HG03135 (cell line): Measurements from ENCODE around the gene GLB1L.

Experiments
- ATAC-seq: cut with Tn5 transposase; IDR thresholded peaks from one replicate; pipeline ENCODE4 v1.9.1; 2021; ENCODE audit warnings: mild to moderate bottlenecking, moderate library complexity; ENCODE audit not compliant: unreplicated experiment

GLB1L gene

DNA sequence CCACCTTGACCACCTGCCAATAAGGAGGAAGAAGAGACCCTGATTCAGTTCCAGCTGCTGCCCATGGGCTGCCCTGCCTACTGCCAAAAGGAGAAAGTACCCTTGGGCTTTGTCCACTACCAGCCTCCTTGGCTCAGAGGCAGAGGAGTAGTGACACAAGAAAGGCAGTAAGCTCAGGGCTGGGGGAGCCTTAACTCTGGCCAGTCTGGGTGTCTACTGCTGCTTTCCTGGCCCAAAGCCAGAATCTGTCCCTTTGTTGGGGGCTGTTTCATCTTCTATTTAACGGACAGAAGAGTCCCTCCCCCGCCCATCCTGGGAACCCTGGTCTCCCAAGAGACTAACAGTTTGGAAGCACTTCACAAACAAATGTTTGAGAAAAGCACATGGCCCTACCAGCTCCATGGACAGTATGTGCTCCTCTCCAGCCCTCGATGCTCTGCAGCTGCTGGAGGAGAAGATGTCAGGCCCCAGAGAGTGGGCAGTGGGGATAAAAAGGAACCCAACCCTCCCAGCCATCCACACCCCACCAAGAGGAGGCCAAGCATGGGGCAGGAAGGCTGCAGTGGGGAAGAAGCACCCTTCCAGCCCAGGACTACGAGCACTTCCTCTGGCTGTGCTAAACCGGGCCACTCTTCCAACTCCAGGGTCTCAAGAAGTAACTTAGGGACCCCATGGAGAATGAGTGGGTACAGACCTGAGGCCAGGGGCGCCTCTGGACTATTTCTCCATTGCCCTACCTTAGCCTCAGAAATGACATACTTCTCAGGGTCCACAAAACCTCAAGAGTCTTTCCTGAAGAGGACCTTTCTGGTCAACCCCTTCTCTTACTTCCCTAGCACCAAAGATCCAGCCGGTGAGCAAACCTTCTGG, 17.0 kb downstream of the GLB1L start:
- ATAC-seq = no peak

DNA sequence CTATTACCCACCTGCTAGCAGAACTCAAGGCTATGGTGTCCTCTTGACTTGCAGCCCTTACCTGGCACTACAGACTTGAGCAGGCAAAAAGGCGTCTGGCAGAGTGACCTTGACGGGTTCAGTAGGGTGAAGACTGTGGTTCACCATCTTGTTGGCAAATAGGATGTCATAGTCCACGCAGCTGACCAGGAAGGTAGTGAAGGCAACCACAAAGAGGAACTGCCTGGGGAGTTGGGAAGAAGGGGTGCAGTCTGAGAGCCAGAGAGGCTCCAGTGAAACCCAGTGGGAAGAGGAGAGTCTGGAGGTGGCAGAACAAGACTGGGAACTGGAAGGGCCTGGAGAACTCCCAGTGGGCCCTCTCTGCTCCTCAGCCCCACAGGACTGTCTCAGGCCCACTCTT, 19.9 kb downstream of the GLB1L start:
- ATAC-seq = no peak

- no peak for ATAC-seq
Observed at GRCh38 chr2:219223831-219224610, 21.2 kb downstream of the GLB1L start.

DNA sequence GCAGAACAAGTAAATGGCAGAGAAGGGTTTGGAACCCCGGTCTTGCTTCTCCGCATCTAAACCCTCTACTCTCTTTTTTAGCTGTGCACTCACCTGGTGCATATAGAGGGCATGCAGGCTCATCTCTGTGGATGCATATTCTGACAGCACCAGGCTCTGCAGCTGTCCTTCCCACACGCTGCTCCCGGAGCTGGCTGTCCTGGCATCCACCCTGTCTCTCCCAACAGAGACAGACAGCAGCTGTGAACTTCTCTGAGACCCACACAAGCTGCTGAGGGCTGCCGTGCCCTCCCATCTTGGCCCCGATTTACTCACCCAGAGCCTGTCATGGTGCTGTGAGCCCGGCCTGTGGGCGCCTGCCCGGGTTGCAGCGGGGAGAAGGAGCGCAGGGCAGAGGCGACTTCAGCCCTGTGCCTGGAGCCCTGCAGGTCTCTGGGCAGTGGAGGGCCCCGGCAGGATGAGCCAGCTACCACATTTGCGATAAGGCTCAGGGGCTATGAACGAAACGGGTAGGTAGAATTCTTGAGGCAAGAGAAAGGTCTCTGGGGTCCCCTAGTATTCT, 23.2 kb downstream of the GLB1L start:
- no peak for ATAC-seq

DNA sequence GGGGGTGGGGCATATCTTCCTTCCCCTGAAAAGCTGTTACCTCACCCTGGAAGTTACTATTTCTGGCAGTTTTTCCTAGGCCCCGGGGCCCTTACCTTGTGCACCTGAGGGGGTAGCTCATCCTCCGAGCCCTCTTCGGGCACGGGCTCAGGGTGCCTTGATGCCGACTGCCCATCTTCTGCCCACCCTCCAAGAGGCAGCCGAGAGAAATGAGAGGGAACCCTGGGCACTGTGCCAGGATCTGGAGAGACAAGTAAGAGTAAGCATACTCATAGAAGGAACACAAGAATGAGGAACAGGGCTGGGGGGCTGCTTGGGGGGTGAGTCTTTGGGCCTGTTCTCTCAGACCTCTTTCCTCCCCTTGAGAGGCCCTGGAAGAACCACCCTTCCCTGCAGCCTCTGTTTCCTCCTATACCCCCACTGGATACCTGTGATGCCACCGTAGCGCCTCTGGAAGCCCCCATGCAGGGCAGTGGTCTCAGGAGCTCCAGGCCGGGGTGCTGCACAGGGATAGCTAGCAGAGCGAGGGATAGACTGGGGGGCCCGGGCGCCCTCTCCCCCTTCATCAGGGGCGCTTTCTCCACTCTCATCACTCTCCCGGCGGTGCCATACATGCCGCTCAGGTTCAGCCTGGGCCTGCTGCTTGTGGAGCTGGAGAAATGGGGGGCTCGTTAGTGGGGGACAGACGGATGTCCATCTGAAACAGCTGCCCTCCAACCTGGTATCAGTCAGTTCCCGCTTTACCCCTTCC, 24.4 kb downstream of the GLB1L start:
- no peak for ATAC-seq

- ATAC-seq = no peak
Observed at GRCh38 chr2:219219784-219220532, 25.3 kb downstream of the GLB1L start.

GRCh38 chr2:219218732-219219701, 26.2 kb downstream of the GLB1L start, which contains the start of gene ABCB6:
ABCB6 (minus strand) TSS chr2:219218958; CDS start chr2:219218673, 285 bp downstream.
- peak; percentile 70 for ATAC-seq

- ATAC-seq = peak; percentile 11
Observed at GRCh38 chr2:219218217-219218731, 27.0 kb downstream of the GLB1L start.

GRCh38 chr2:219216535-219216915, 28.7 kb downstream of the GLB1L start:
- no peak for ATAC-seq

GRCh38 chr2:219215871-219216534, 29.2 kb downstream of the GLB1L start:
- no peak for ATAC-seq

DNA sequence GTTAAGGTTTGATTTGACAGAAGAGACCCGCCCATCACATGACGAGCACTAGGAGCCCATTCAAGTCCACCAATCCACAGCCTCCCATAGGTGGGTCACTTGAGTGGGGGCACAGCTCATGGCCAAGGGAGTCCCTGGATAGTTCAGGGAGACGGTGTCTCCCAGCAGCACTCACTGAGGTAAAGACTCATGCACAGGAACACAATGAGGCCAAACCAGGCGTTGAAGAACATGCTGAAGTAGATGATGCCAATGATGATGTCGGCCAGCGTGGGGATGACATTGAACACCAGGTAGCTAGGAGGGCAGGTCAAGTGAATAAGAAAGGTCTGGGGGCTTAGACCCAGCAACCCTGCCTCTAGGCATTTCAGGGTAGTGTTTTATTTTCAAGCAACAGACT, 30.5 kb downstream of the GLB1L start:
- no peak for ATAC-seq

- ATAC-seq = no peak
Observed at GRCh38 chr2:219214141-219214540, 31.1 kb downstream of the GLB1L start.

GRCh38 chr2:219213486-219214071, 31.7 kb downstream of the GLB1L start:
- ATAC-seq = no peak

GRCh38 chr2:219213026-219213415, 32.2 kb downstream of the GLB1L start:
- ATAC-seq = no peak

DNA sequence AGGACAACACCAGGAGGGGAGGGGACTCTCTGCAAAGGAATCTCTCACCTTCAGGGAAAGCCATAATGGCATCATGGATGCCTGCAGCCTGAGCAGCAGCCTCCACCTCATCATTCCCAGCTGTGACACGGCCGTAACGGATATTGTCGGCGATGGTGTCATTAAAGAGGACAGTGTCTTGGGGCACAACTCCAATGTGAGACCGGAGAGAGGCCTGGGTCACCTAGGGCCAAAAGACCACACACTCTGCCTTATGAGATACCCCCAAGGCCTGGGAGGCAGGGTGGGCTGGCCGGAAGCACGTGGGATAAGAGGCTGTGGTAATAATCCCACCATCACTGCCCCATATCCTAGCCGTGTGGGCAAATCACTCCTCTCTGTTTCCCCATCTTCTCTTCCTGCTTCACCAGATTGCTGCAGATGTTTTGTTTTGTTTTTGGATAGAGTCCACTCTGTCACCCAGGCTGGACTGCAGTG, 34.3 kb downstream of the GLB1L start:
- no peak for ATAC-seq

DNA sequence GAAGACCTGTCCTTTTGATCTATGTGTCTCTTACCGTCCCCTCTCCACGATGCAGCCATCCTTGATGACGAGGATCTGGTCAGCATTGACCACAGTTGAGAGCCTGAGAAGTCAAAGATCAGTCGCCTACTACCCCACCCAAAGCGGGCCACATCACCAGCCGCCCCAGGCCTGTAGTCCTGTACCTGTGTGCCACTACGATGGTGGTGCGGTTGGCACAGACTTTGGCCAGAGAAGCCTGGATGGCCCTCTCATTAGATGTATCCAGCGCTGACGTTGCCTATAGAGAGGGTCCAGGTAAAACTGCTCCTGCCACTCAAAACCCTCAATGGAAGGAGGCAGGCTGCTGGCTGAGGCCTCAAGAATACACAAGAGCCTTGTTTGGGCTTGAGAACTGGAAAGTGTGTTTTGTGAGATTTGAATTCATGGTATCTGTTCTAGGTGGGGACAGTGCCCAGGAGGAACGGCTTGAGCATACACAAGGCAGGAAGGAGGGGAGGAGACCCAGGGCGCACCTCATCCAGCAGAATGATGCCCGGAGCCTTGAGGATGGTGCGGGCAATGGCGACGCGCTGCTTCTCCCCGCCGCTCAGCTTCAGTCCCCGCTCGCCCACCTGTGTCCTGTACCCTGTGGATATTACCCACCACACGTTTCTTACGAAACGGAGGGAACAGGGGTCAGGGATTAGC, 34.9 kb downstream of the GLB1L start:
- ATAC-seq = no peak
